H1 (cell line): ENCODE measurements around the gene CYP3A7. TPM values are rescaled to one million over a fixed set of nuclear protein-coding genes. Genes with fewer than 3 reads are reported as not detected.

Experiments
- CTCF ChIA-PET: fragments of 300-600 bp; sonication (Branson Sonifier 250); formaldehyde crosslinking; loops from one replicate; lab custom pipeline; 2021; ENCODE audit not compliant: partially characterized antibody; lab: Charles Lee
- POLR2A ChIA-PET: fragments of 300-600 bp; sonication (Branson Sonifier 250); formaldehyde crosslinking; loops from one replicate; lab custom pipeline; 2021; ENCODE audit warnings: inconsistent platforms; ENCODE audit not compliant: partially characterized antibody; lab: Charles Lee
- DNase-seq, 2 experiments: peaks; one replicate each; pipeline versions ENCODE4 v3.0.0 to v3.0.0-alpha.2; 2010 to 2022; ENCODE audit warnings: low spot score in 2 of 2, low read depth in 1 of 2, mixed read lengths in 1 of 2
- FAIRE-seq: peaks from 2 replicates; lab custom pipeline; 2011; peaks lifted over from hg19 to GRCh38; lab: Jason Lieb, UNC
- H2AFZ ChIP-seq: 2 replicates; pipeline ENCODE4 v1.8.1; 2012; ENCODE audit warnings: low read length, inconsistent platforms
- H2AK5ac ChIP-seq: 2 replicates; pipeline ENCODE4 v1.6.1; 2013; ENCODE audit warnings: low read depth, low read length
- H2BK120ac ChIP-seq: replicated peaks from 2 replicates; pipeline ENCODE3; 2013; ENCODE audit warnings: low read depth, low read length, inconsistent platforms
- H2BK12ac ChIP-seq: 2 replicates; pipeline ENCODE4 v1.6.1; 2013; ENCODE audit warnings: low read depth, low read length
- H2BK15ac ChIP-seq: 2 replicates; pipeline ENCODE4 v1.6.1; 2013; ENCODE audit warnings: low read length
- H2BK20ac ChIP-seq: 2 replicates; pipeline ENCODE4 v1.6.1; 2013; ENCODE audit warnings: low read length
- H2BK5ac ChIP-seq: 2 replicates; pipeline ENCODE4 v1.6.1; 2013; ENCODE audit warnings: low read depth, low read length
- H3K14ac ChIP-seq: 2 replicates; pipeline ENCODE4 v1.6.1; 2013; ENCODE audit warnings: inconsistent platforms; ENCODE audit not compliant: insufficient read length
- H3K18ac ChIP-seq: 2 replicates; pipeline ENCODE4 v1.6.1; 2013; ENCODE audit warnings: low read length; ENCODE audit errors: extremely low read depth
- H3K23ac ChIP-seq: 2 replicates; pipeline ENCODE4 v1.6.1; 2013; ENCODE audit warnings: inconsistent platforms; ENCODE audit not compliant: insufficient read length
- H3K23me2 ChIP-seq: 2 replicates; pipeline ENCODE4 v1.6.1; 2013; ENCODE audit warnings: low read depth, low read length
- H3K27ac ChIP-seq: 2 replicates; pipeline ENCODE4 v1.6.1; 2011; ENCODE audit warnings: low read depth, low read length, inconsistent platforms
- H3K27me3 ChIP-seq, 4 experiments: replicated peaks in 1 of 4; 1 replicate in 1 of 4; 2 replicates in 3 of 4; pipeline versions ENCODE4 v1.6.1 to v1.8.1; 2011 to 2013; ENCODE audit warnings: low read length in 3 of 4, mild to moderate bottlenecking in 3 of 4, inconsistent platforms in 2 of 4, mixed read lengths in 2 of 4, moderate library complexity in 1 of 4; ENCODE audit not compliant: control insufficient read depth in 3 of 4, insufficient read depth in 3 of 4; ENCODE audit errors: extremely low read depth in 1 of 4
- H3K36me3 ChIP-seq, 4 experiments: 2 replicates each; pipeline versions ENCODE4 v1.6.1 to v1.8.1; 2011 to 2013; ENCODE audit warnings: mild to moderate bottlenecking in 4 of 4, low read length in 3 of 4, moderate library complexity in 2 of 4, control low read depth in 1 of 4, inconsistent platforms in 1 of 4; ENCODE audit not compliant: insufficient read depth in 4 of 4, control insufficient read depth in 2 of 4
- H3K4ac ChIP-seq: replicated peaks from 2 replicates; pipeline ENCODE3; 2013; ENCODE audit warnings: low read length, low read depth, mixed read lengths, inconsistent platforms; ENCODE audit not compliant: insufficient read length
- H3K4me1 ChIP-seq, 4 experiments: replicated peaks in 1 of 4; 1 replicate in 1 of 4; 2 replicates in 3 of 4; pipeline versions ENCODE4 v1.6.1 to v1.8.1; 2011 to 2013; ENCODE audit warnings: low read length in 3 of 4, inconsistent platforms in 2 of 4, mixed read lengths in 1 of 4; ENCODE audit not compliant: insufficient read depth in 4 of 4, control insufficient read depth in 3 of 4
- H3K4me2 ChIP-seq, 2 experiments: 2 replicates each; pipeline versions ENCODE4 v1.6.1 to v1.8.1; 2011 to 2013; ENCODE audit warnings: low read depth in 2 of 2, low read length in 2 of 2, control low read depth in 1 of 2, inconsistent platforms in 1 of 2, mild to moderate bottlenecking in 1 of 2; ENCODE audit not compliant: insufficient read depth in 1 of 2
- H3K4me3 ChIP-seq, 4 experiments: fragments of 200-600, 300-600 bp in 1 of 4; sonication (generic), shearing (Covaris generic), sonication (Bioruptor Twin) in 1 of 4; 2 replicates each; pipeline versions ENCODE4 v1.5.1 to v1.8.1; 2011 to 2016; ENCODE audit warnings: low read length in 4 of 4, low read depth in 3 of 4, control low read depth in 2 of 4, inconsistent platforms in 2 of 4, mild to moderate bottlenecking in 2 of 4, mixed read lengths in 1 of 4, moderate library complexity in 1 of 4; ENCODE audit not compliant: insufficient read depth in 2 of 4; ENCODE audit errors: extremely low read depth in 1 of 4
- H3K56ac ChIP-seq: replicated peaks from 2 replicates; pipeline ENCODE3; 2013; ENCODE audit warnings: low read depth, mild to moderate bottlenecking, mixed read lengths, low read length, inconsistent platforms; ENCODE audit not compliant: insufficient read length
- H3K79me1 ChIP-seq: 2 replicates; pipeline ENCODE4 v1.6.1; 2013; ENCODE audit warnings: low read depth, low read length, control low read depth
- H3K79me2 ChIP-seq, 2 experiments: 2 replicates each; pipeline versions ENCODE4 v1.6.1 to v1.8.1; 2012 to 2013; ENCODE audit warnings: low read length in 2 of 2, mild to moderate bottlenecking in 2 of 2, inconsistent platforms in 1 of 2; ENCODE audit not compliant: insufficient read depth in 2 of 2, control insufficient read depth in 1 of 2
- H3K9ac ChIP-seq, 4 experiments: replicated peaks in 1 of 4; 1 replicate in 1 of 4; 2 replicates in 3 of 4; pipeline versions ENCODE4 v1.6.1 to v1.8.1; 2011 to 2013; ENCODE audit warnings: low read depth in 3 of 4, low read length in 3 of 4, control low read depth in 2 of 4, mild to moderate bottlenecking in 2 of 4, moderate library complexity in 2 of 4, inconsistent platforms in 1 of 4; ENCODE audit errors: extremely low read depth in 1 of 4
- H3K9me3 ChIP-seq, 2 experiments: 2 replicates each; pipeline versions ENCODE4 v1.6.1 to v1.8.1; 2012 to 2013; ENCODE audit warnings: mild to moderate bottlenecking in 2 of 2, moderate library complexity in 2 of 2, control low read depth in 1 of 2, inconsistent platforms in 1 of 2, low read depth in 1 of 2, low read length in 1 of 2, mixed read lengths in 1 of 2; ENCODE audit not compliant: insufficient read depth in 2 of 2
- H4K20me1 ChIP-seq, 2 experiments: replicated peaks in 1 of 2; 2 replicates each; pipeline versions ENCODE3 to v1.8.1; 2011 to 2013; ENCODE audit warnings: inconsistent platforms in 2 of 2, low read length in 2 of 2, mild to moderate bottlenecking in 1 of 2; ENCODE audit not compliant: insufficient read depth in 2 of 2, control insufficient read depth in 1 of 2
- H4K5ac ChIP-seq: 2 replicates; pipeline ENCODE4 v1.6.1; 2013; ENCODE audit warnings: low read length, low read depth, mixed read lengths, inconsistent platforms; ENCODE audit not compliant: insufficient read length
- H4K8ac ChIP-seq: 2 replicates; pipeline ENCODE4 v1.8.0; 2013; ENCODE audit warnings: mild to moderate bottlenecking, moderate library complexity, low read length, inconsistent platforms; ENCODE audit not compliant: insufficient read depth; ENCODE audit errors: extremely low read depth
- H4K91ac ChIP-seq: replicated peaks from 2 replicates; pipeline ENCODE3; 2013; ENCODE audit warnings: low read length, mixed read lengths, inconsistent platforms; ENCODE audit not compliant: insufficient read length
- GTF2F1 ChIP-seq: IDR thresholded peaks from 2 replicates; pipeline ENCODE4 v1.6.1; 2012; ENCODE audit warnings: low read depth, low read length, improper control_type of control experiment, borderline replicate concordance
- WGBS, 2 experiments: shearing (Covaris generic) in 1 of 2; methylation state at CpG; one replicate each; pipeline versions ENCODE4 v1.1.6 to v1.1.7; 2013 to 2015; ENCODE audit warnings: low lambda C conversion rate in 2 of 2, mixed read lengths in 2 of 2, inconsistent platforms in 1 of 2, low coverage in 1 of 2, missing lambda C conversion rate in 1 of 2; ENCODE audit not compliant: insufficient replicate concordance in 2 of 2, insufficient coverage in 1 of 2, insufficient read length in 1 of 2; ENCODE audit errors: extremely low coverage in 1 of 2, missing lambda C conversion rate in 1 of 2; 5-methylcytosine and 5-hydroxymethylcytosine counted together
- polyA plus RNA-seq, 7 experiments: library from polyadenylated mRNA; depleted of rRNA in 3 of 7; stranded (reverse) in 5 of 7; unstranded in 2 of 7; fragments of >200 nt in 5 of 7; fragments of 200-250 nt in 2 of 7; gene quantifications; 1 replicate in 5 of 7; 2 replicates in 1 of 7; 4 replicates in 1 of 7; pipeline versions ENCODE4 v1.2.1 to v1.2.3, GENCODE V29; 2011 to 2013; ENCODE audit warnings: missing spikeins in 2 of 7, mixed read lengths in 2 of 7
- total RNA-seq: library from RNA; stranded (reverse); fragmentation: NEBNext Ultra II Directional; extraction: Animal tissue kit (Norgen Biotek cat#: 25700); gene quantifications from 2 replicates; pipeline ENCODE4 v1.2.1, GENCODE V29; 2021

CYP3A7 gene
- total and polyA plus RNA-seq, 2 of the 8 experiments (the other 6 are each of a cell fraction or from before 2014, with no cell fraction given), result not detected

- Histone ChIP-seq H2BK120ac (no peak overlapping the region), H3K9me3 (no peaks in the 10 kb centered on the region), H4K91ac (no peak overlapping the region), H3K4me3 (no peak overlapping the region), H3K9ac (no peak overlapping the region), H3K79me1 (no peaks in the 10 kb centered on the region), H2BK5ac (no peak overlapping the region), H4K5ac (no peak overlapping the region), H3K79me2 (no peaks in the 10 kb centered on the region), H4K8ac (no peak overlapping the region), H3K27me3 (no peaks in the 10 kb centered on the region), H2AK5ac (no peak overlapping the region), H3K56ac (no peak overlapping the region), H3K23me2 (no peaks in the 10 kb centered on the region), H2BK15ac (no peak overlapping the region), H3K23ac (no peak overlapping the region), H3K14ac (no peak overlapping the region), H3K27ac (no peak overlapping the region), H4K20me1 (no peaks in the 10 kb centered on the region), H3K18ac (no peak overlapping the region), H2BK12ac (no peak overlapping the region), H3K4me1 (no peaks in the 10 kb centered on the region), H3K36me3 (no peaks in the 10 kb centered on the region), H3K4me2 (no peak overlapping the region), H2BK20ac (no peak overlapping the region), H2AFZ (no peak overlapping the region), H3K4ac (no peak overlapping the region)
- WGBS, 2 experiments, result 91% methylated on average over 4 of the region's 4 CpGs; no CpG with 5 or more reads in 1 of the 2 experiments
- ChIA-PET CTCF (interaction anchor here (0.5 to 2.0 kb wide), 2 partner anchors 8 to 259 kb away, joined by 3 to 11 read pairs; no protein-coding TSS in a partner anchor), POLR2A (interaction anchor here (0.5 to 1.2 kb wide), 2 partner anchors 9 to 232 kb away, joined by 3 to 4 read pairs; partner anchors contain the start of gene ZNF394)
- no peak for TF ChIP-seq GTF2F1
- DNase-seq (no peak), FAIRE-seq (no peak)
Measured at GRCh38 chr7:99731638-99732374, 3.2 kb downstream of the CYP3A7 start.
